Esophagus squamous epithelium (tissue), 4 donors: ENCODE data around the gene NKX3-2.

Experiments
- POLR2A ChIP-seq, 4 donors: fragments of 450-650 bp; IDR thresholded peaks; one replicate each; pipeline ENCODE4 v1.6.1; 2017; ENCODE audit warnings: antibody characterized with exemption in 4 of 4, mild to moderate bottlenecking in 4 of 4, moderate library complexity in 3 of 4
- TF ChIP-seq, protein P1 (sequence below), 6 experiments: fragments of 450-650 bp in 4 of 6; fragments of 200-600 bp in 2 of 6; sonication (generic) in 2 of 6; IDR thresholded peaks; one replicate each; pipeline ENCODE4 v1.5.1; 2016 to 2019; ENCODE audit warnings: antibody characterized with exemption in 6 of 6, mild to moderate bottlenecking in 4 of 6, moderate library complexity in 4 of 6

DNA sequence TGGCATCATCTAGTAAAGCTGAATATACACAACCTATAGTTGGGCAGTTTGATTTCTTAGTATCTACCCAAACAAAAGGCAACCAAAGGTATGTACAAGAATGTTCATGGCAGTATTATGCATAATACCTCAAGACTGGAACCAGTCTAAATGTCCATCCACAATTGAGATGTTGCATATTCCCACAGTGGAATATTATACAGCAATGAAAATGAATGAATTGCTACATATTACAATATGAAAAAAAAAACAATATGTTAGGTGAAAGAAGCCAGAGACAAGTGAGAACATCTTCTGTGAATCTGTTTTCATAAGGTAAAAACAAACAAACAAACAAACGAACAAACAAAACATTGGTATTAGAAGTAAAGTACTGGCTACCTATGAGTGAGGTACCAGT is 48.6 kb downstream of the NKX3-2 start:
- TF ChIP-seq, protein P1, sequence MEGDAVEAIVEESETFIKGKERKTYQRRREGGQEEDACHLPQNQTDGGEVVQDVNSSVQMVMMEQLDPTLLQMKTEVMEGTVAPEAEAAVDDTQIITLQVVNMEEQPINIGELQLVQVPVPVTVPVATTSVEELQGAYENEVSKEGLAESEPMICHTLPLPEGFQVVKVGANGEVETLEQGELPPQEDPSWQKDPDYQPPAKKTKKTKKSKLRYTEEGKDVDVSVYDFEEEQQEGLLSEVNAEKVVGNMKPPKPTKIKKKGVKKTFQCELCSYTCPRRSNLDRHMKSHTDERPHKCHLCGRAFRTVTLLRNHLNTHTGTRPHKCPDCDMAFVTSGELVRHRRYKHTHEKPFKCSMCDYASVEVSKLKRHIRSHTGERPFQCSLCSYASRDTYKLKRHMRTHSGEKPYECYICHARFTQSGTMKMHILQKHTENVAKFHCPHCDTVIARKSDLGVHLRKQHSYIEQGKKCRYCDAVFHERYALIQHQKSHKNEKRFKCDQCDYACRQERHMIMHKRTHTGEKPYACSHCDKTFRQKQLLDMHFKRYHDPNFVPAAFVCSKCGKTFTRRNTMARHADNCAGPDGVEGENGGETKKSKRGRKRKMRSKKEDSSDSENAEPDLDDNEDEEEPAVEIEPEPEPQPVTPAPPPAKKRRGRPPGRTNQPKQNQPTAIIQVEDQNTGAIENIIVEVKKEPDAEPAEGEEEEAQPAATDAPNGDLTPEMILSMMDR (IDR thresholded peaks at IDR 0.05), result no peak
- TF ChIP-seq POLR2A (IDR thresholded peaks at IDR 0.05), result no peak
